ENCODE measurements around the gene CSTPP1. TPM values are rescaled to one million over a fixed set of nuclear protein-coding genes. Genes with fewer than 3 reads are reported as not detected.

CSTPP1 gene
- total RNA-seq, 1 donor from 2014 or later, result 36.9 TPM

DNA sequence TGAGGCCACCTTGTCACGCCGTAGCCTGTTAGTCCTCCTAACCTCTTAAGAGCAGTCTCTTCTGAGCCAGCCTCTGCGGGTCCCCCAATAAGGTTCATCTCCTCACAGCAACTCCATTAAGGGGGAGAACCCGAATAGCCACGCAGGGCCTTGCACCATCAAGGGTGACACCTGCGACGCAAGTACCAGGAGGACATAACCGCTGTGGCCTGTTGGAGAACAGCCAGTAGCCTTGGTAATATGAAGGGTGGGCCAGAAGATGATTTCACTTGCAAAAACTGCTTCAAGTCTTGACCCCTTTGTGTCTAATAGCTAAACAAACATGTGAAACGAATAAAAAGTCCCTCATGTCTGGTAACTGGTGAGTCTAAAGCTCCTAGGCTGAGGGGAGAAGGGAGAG is 225.3 kb downstream of the CSTPP1 start:
- Mint-ChIP-seq H3K36me3 (ENCODE audit: unreplicated experiment) (peaks cover 10% of the 10 kb centered on the region), H3K4me1 (ENCODE audit: unreplicated experiment) (peaks cover 4% of the 10 kb centered on the region), H3K27me3 (ENCODE audit: unreplicated experiment) (no peaks in the 10 kb centered on the region), H3K27ac (ENCODE audit: unreplicated experiment) (peak overlapping the region; percentile 34), H3K9me3 (ENCODE audit: unreplicated experiment) (no peaks in the 10 kb centered on the region), H3K4me3 (ENCODE audit: unreplicated experiment) (no peak overlapping the region)
- TF ChIP-seq, protein P1, sequence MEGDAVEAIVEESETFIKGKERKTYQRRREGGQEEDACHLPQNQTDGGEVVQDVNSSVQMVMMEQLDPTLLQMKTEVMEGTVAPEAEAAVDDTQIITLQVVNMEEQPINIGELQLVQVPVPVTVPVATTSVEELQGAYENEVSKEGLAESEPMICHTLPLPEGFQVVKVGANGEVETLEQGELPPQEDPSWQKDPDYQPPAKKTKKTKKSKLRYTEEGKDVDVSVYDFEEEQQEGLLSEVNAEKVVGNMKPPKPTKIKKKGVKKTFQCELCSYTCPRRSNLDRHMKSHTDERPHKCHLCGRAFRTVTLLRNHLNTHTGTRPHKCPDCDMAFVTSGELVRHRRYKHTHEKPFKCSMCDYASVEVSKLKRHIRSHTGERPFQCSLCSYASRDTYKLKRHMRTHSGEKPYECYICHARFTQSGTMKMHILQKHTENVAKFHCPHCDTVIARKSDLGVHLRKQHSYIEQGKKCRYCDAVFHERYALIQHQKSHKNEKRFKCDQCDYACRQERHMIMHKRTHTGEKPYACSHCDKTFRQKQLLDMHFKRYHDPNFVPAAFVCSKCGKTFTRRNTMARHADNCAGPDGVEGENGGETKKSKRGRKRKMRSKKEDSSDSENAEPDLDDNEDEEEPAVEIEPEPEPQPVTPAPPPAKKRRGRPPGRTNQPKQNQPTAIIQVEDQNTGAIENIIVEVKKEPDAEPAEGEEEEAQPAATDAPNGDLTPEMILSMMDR (IDR thresholded peaks at IDR 0.05), result no peak
- DNase-seq (ENCODE audit: extremely low spot score, unreplicated experiment), result no peak

DNA sequence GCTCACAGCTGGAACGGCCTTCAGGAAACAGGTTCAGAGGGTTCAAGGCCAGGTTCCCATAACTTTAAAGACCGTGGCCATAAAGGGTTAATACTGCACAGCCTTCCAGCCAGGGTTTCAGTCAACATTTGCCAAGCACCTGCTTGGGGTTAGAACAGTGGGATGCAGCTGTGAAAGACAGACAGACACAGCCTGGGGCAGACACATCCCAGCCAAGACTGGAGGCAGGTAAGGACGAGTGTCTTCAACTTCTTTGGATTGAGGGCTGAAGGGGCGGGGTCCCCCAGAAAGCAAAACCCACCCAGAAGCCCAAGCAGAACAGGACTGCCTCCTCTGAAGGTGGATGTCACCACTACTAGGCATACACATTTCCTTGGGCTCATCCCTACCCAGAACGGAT is 225.9 kb downstream of the CSTPP1 start:
- no peaks in the 10 kb centered on the region for H3K27me3 Mint-ChIP-seq (ENCODE audit: unreplicated experiment)
- H3K9me3 Mint-ChIP-seq (ENCODE audit: unreplicated experiment), result no peaks in the 10 kb centered on the region
- TF ChIP-seq, protein P1 (IDR thresholded peaks at IDR 0.05), result no peak
- no peak for DNase-seq (ENCODE audit: extremely low spot score, unreplicated experiment)
- H3K4me3 Mint-ChIP-seq (ENCODE audit: unreplicated experiment), result no peak overlapping the region
- H3K36me3 Mint-ChIP-seq (ENCODE audit: unreplicated experiment), result peaks cover 12% of the 10 kb centered on the region
- H3K27ac Mint-ChIP-seq (ENCODE audit: unreplicated experiment), result no peak overlapping the region
- peaks cover 4% of the 10 kb centered on the region for H3K4me1 Mint-ChIP-seq (ENCODE audit: unreplicated experiment)

DNA sequence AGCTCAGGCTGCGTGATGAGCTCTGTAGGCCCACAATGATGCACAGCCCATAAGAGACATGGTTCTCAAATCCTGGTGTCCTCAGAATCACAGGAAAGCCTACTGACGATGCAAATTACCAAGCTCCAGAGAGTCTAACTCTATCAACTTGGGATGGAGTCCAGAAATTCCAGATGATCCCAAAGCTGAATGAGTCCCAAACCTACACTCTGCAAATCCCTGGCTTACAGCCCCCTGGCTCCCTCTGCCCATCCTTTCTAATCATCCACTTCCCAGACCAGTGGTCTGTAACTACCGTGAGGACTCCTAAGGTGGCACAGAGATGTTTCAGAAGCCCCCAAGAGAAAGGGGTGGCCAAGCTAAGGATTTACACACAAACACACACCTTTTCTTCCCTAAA is 226.6 kb downstream of the CSTPP1 start:
- Mint-ChIP-seq H3K4me1 (ENCODE audit: unreplicated experiment) (peaks cover 4% of the 10 kb centered on the region), H3K9me3 (ENCODE audit: unreplicated experiment) (no peaks in the 10 kb centered on the region), H3K4me3 (ENCODE audit: unreplicated experiment) (no peak overlapping the region), H3K27me3 (ENCODE audit: unreplicated experiment) (no peaks in the 10 kb centered on the region), H3K27ac (ENCODE audit: unreplicated experiment) (no peak overlapping the region), H3K36me3 (ENCODE audit: unreplicated experiment) (peaks cover 19% of the 10 kb centered on the region)
- DNase-seq (ENCODE audit: extremely low spot score, unreplicated experiment), result no peak
- TF ChIP-seq, protein P1 (IDR thresholded peaks at IDR 0.05), result no peak

DNA sequence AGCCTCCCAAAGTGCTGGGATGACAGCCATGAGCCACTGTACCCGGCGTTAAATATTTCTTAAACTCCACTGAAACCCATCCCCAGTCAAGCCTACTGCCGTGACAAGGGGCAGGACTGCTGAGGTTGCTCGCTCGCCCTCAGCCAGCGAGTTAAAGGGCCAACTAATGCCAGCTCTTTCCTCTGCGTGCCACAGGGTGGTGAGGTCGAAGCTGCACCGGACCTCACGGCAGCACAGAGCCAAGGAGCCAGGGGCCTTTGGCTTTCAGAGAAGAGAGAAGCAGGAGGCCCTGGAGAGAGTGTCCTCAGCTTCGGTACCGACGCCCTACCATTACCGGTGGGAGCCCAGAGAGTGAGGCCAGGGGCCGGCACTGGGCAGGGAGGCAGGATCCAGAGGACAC is 227.3 kb downstream of the CSTPP1 start:
- TF ChIP-seq, protein P1 (IDR thresholded peaks at IDR 0.05), result no peak
- H3K4me3 Mint-ChIP-seq (ENCODE audit: unreplicated experiment), result no peak overlapping the region
- H3K4me1 Mint-ChIP-seq (ENCODE audit: unreplicated experiment), result peaks cover 4% of the 10 kb centered on the region
- H3K9me3 Mint-ChIP-seq (ENCODE audit: unreplicated experiment), result no peaks in the 10 kb centered on the region
- DNase-seq (ENCODE audit: extremely low spot score, unreplicated experiment), result no peak
- peak overlapping the region; percentile 53 for H3K27ac Mint-ChIP-seq (ENCODE audit: unreplicated experiment)
- no peaks in the 10 kb centered on the region for H3K27me3 Mint-ChIP-seq (ENCODE audit: unreplicated experiment)
- peaks cover 20% of the 10 kb centered on the region for H3K36me3 Mint-ChIP-seq (ENCODE audit: unreplicated experiment)

DNA sequence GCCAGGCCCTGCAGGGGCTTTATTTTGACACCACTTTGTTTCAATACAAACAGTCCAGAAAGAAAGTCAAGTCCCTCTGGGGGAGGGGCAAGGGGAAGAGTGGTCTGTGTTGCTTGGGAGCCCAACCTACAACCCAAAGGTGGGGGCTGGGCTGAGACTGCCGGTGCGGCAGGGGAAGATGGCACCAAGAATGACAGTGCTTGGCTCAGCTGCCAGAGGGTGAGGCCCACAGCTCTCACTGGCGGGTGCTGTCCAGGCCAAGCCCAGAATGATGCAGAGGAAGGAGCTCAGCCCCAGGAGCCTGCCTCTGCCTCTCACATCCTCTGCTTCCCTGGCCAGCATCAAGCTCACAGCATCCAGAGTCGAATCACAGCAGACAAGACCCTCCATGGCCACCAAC is 227.8 kb downstream of the CSTPP1 start:
- Mint-ChIP-seq H3K4me3 (ENCODE audit: unreplicated experiment) (no peak overlapping the region), H3K4me1 (ENCODE audit: unreplicated experiment) (peaks cover 4% of the 10 kb centered on the region), H3K27me3 (ENCODE audit: unreplicated experiment) (no peaks in the 10 kb centered on the region), H3K36me3 (ENCODE audit: unreplicated experiment) (peaks cover 20% of the 10 kb centered on the region), H3K27ac (ENCODE audit: unreplicated experiment) (peak overlapping the region; percentile 53), H3K9me3 (ENCODE audit: unreplicated experiment) (no peaks in the 10 kb centered on the region)
- TF ChIP-seq, protein P1 (IDR thresholded peaks at IDR 0.05), result no peak
- DNase-seq (ENCODE audit: extremely low spot score, unreplicated experiment), result no peak
